HG03108 (cell line): ENCODE results near the gene NCBP2.
A peak's percentile ranks its signal among the peaks of the same experiment; 100 is the strongest.

Source experiments
- ATAC-seq: cut with Tn5 transposase; IDR thresholded peaks from one replicate; pipeline ENCODE4 v1.9.1; 2021; ENCODE audit warnings: moderate library complexity; ENCODE audit not compliant: unreplicated experiment

Gene NCBP2

DNA sequence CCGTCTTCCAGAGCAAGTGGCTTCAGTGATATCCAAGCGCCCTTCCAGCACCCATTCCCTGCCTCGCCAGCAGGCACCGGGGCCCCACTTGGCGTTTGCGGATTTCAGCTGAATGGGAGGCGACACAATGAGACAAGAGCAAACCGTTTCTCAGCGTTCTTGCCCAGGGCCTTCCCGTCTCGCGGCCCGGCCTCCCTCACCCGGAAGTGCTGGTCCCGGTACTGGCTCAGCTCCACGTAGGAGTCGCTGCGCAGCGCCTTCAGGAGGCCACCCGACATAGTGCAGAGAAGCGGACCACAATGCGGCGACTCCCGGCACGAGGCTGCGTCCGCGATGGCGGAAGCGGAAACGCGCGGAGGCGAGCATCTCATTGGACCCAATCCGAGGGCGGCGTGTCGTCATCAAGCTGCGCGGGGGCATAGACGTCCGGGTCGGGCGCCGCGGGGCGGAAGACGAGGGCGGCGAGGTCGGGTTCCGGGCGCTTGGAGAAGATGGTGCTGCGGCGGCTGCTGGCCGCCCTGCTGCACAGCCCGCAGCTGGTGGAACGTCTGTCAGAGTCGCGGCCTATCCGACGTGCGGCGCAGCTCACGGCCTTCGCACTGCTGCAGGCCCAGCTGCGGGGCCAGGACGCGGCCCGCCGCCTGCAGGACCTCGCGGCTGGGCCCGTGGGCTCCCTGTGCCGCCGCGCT lies at the start of gene NCBP2:
Gene NCBP2 (minus strand): TSS at position 303 of the 689 bp plus-strand sequence. CDS start 25 bp downstream, at position 278.
- ATAC-seq, result peak; percentile 85

DNA sequence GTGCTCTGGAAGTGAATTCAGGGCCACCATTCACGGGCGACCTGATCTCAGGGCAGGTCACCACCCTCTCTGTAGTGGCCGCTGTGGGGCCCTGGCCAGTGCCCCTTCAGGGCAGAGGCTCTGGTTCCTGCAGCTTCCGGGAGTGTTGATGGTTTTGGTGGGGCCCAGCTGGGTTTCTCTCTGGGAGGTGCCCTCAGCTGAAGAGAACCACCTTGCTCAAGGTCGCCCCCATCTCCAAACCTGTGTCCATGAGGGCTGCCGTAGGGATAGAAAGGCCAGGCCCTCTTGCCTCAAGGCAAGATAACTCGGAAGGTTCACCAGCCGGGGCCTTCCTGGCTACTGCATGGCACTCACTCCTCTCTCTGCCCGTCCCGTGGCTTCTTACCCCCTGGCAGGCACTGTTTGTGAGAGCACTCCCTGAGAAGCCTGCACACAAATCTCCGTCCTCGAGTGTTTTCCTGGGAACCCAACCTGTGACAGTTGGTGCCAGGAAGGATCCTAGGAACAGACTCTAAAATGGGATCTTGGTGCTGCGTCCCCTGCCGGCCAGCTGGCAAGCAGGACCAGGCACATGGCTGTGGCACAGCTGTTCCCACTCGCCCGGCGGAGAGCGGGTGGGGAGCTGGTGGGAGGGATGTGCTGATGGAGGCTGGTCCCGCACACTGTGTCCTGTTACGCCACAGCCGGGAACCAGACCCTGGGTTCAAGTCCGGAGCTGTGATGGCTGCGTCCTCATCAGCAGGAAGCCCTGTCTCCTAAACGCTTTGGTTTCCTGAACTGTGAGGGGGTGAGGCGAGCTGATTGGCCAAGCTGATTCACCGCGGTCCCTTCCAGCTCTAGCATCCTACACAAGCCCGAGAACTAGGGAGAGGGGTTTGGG lies 49.5 kb upstream of the NCBP2 start:
- ATAC-seq, result no peak

DNA sequence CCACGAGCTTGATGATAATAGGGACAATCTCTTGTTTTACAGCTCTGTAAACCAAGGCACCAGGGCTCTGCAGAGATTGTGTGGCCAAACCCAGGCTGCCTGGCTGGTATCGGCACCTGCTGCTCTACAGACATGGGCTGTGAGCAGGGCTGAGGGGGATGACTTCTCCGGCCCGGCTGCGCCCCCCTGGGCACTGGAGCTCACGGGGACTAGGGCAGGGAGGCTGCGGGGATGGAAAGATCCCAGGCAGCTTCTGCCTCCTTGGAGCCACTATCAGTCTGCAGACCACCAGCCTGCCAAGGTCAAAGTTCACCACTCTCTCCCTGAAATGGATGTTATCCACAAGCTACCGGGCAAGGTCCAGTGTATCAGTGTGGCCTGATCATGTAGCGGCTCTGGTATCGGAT lies 48.3 kb upstream of the NCBP2 start:
- ATAC-seq, result no peak

- no peak for ATAC-seq
Observed at GRCh38 chr3:196989721-196990262, 47.5 kb upstream of the NCBP2 start.

GRCh38 chr3:196988241-196989029 lies 46.1 kb upstream of the NCBP2 start:
- ATAC-seq, result no peak

GRCh38 chr3:196987022-196987421 lies 44.7 kb upstream of the NCBP2 start:
- no peak for ATAC-seq

DNA sequence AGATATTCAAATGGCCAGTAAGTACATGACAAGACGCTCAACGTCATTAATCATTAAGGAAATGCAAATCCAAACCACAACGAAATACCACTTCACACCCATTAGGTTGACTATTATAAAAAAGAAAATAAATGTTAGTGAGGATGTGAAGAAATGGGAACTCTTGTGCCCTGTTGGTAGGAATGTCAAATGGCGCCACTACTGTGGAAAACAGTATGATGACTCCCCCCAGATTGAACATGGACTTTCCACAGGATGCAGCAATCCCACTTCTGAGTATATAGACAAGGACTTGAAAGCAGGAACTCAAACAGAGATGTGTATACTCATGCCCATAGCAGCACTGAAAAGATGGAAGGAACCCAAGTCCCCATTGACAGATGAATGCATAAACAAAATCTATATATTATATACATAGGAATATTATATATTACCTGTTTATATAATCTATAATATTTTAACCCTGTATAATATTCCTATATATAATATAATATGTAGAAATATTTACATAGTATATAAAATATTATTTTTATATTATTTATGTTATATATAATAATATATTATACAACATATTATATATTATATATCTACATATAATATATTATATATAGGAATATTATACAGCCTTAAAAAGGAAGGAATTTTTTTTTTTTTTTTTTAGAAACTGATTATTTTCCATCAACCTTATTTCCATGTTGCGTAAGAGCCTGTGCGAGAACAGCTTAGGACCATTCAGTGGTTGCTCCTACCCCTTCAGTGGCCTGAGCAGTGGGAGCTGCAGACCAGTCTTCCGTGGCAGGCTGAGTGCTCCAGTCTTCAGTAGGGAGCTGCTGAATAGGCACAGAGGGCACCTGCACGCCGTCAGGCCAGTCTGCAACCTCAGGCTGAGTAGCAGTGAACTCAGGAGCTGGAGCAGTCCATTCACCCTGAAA lies 43.9 kb upstream of the NCBP2 start:
- no peak for ATAC-seq

DNA sequence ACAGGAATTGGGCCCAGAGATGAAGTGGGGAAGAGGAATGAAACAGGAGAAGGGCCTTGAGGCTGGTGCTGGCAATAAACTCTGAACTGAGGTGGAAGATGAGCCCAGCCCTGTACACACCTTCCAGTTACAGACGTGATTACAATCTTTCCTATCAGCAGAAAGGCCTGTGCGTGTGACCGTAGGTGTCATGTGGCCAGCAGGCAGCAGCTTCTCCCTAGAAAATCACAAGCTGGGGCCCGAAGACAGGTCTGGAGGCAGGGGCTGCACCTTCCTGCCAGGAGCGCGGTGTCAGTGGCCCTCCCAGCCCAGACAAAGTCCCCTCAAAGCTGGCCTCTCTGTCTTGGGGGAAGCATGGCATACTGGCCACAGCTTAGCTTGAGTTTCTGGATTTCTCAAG lies 43.0 kb upstream of the NCBP2 start:
- no peak for ATAC-seq

DNA sequence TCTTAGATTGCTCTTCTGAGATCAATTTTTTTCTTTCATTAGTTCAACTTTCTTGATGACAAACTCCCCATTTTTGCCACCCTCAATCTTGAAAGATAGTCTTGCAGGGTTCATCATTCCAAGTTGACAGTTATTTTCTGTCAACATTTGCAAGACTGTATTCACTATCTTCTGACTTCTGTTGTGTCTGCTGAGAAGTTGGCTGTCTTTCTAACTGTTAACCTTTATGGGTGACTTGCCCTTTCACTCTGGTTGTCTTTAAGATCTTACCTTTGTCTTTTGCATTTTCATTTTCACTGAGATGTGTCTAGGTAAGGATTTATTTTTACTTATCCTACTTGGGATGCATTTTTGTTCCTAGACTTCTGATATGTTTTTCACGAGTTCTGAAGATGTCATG lies 40.9 kb upstream of the NCBP2 start:
- no peak for ATAC-seq

GRCh38 chr3:196981657-196982056 lies 39.3 kb upstream of the NCBP2 start:
- no peak for ATAC-seq

DNA sequence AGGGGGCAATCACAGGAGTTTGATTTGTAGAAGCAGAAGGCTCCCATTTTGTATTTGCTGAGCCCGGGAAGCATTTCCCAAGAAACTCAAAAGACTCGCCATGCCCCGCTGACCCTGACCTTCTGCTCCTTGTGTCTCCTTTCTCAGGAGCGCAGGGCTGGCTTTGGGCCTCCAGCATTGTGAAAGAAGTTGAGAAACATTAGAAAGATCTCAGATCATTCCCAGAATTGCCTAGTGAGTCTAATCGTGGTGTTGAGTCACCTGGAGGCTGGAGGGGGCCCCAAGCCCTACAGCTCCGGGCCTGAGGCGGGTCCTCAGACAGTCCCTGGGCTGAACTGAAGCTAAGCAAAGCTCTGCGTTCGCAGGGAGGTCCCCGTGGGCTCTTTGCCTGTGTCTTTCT lies 37.2 kb upstream of the NCBP2 start:
- ATAC-seq, result no peak

DNA sequence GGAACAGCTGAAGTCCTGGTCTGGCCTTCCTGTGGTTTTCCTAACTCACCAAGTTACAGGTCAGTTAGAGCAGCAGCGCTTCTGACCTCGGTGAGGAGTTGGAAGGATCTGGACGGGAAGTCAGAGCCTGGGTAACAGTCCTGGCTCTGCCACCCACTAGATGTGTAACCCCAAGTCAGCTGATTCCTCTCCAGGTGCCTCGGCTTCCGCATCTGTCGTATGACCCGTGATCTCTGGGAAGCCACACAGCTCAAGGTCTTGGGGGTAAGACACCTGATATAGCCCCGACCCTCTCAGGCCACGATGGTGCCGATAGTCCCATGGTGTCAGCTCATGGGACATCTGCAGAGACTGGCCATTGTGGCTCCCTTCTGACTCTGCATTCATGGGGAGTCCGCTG lies 34.6 kb upstream of the NCBP2 start:
- no peak for ATAC-seq

DNA sequence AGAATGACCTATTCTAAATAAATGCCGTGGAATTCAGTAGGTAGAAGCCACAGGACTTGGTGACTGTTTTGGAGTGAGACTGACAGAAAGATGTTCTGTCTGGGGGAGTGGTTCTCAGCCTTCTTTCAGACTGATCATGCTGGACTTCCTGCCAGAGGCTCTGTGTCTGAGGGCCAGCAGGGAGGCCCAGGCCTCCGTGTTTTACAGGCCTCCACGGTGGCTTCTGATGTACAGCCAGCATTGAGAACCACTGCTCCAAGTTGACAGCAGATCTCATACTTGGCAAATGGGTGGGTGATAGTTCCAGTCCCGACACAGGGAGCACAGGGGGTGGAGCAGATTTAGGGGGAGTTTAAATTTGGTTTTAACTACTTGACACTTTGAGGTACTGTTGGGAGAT lies 33.0 kb upstream of the NCBP2 start:
- ATAC-seq, result no peak

DNA sequence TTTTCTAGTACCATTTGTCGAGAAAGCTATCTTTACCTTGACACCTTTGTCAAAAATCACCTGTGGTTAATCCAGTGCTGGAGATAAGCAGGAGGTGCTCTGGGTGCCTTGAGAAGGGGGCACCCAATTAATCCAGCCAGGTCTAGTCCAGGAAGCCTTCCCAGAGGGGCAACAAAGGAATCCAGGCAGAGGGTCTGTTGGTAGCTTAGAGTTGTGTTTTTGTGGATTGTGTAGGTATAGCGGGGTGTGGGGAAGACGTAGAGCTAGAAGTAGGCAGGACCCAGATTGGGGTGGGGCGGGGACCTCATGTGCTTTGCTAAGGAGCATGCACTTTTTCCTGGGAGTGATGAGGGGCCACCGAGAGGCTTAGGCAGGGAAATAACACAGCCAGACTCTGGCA lies 32.3 kb upstream of the NCBP2 start:
- ATAC-seq, result no peak

- ATAC-seq, result no peak
Observed at GRCh38 chr3:196971094-196971698, 28.9 kb upstream of the NCBP2 start.

DNA sequence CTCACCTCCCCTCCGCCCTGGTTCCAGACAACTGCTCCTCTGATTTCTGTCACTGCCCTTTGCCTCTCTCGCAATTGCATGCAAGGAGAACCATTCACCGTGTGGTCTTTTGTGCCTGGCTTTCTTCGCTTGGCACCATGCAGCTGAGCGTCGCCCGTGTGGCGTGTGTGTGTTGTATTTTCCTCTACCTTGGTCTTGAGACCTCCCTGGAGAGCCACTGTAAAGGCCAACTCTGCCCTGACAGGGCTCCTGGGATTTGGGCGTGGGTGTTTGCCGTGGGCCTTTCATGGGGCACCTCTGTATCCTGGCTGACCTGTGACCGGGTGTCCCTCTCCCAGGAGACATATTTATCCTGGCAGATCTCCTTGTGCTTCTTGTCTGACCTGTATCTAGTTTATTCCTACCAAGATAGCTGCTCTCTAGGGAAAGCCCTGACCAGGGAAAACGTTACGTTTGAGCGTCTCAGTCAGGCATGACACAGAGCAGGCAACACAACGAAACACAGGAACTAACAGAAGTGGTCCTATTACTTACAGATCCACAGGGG lies 28.3 kb upstream of the NCBP2 start:
- no peak for ATAC-seq

DNA sequence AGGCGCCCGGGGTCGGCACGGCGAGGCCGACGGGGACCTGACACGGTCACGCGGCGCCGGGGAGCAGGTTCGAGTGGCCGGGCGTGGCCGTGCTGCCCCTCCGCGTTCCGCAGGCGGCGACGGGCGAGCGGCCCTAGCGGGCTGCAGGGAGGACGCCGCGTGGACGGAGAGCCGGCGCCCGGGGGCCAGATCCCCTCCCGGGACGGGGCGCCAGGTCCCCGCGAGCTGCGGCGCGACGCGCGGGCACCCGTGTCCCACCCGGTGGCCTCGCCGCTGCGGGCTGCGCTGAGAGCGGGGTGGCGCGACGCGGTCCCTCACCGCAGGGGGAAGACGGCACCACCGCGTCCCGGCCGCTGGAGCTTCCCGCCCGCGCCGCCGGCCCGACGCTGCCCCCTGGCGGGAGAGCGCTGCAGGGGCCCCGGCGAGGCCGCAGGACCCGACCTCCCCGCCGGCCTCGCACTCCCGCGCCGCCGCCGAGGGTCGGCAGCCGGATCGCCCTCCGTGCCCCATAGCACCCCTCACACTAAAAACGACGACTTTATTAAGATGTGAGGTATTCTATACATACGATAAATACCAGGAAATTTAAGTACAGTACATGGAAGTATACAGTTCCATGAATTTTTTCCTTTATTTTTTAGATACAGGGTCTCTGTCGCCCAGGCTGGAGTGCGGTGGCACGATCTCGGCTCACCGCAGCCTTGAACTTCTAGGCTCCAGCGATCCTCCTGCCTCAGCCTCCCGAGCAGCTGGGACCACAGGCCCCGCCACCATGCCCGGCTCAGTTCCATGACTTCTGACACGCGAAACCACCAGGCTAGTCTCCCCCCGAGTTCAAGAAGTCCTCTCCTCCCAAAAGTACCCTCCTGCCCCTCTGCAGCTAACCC lies 27.6 kb upstream of the NCBP2 start:
- peak; percentile 52 for ATAC-seq

DNA sequence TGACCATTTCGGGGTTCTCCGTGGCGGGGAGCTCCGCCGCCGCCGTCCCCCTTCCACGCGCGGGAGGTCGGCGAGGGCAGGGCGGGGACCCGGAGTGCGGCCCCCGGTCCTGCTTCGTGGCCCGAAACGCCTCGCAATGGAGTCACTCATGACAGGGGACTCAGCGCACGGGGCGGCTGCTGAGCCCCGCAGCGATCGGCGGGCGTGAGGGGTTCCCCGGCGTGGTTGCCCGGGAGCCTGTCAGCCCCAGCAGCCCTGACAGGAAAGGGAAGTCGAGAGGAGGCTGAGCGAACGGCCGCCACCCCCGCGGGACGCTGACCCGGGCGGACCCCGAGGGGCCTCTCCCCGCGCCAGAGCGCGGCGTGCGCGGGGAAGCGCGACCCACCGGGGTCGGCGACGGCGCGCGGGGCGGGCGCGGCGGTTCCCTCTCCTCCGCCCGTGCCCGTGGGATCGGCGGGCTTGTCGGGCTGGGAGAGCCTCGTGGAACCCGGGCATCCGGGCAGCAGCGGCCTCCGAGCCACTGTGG lies 26.9 kb upstream of the NCBP2 start:
- peak; percentile 41 for ATAC-seq
